ENCODE measurements around the gene EYS. TPM values are rescaled to one million over a fixed set of nuclear protein-coding genes. Genes with fewer than 3 reads are reported as not detected.

The EYS gene
- total RNA-seq, 1 donor from 2014 or later = not detected

- no peaks in the 10 kb centered on the region for H3K36me3 ChIP-seq (ENCODE audit: control insufficient read depth, insufficient read depth, low read length)
- no peaks in the 10 kb centered on the region for H3K27me3 ChIP-seq (ENCODE audit: control insufficient read depth, insufficient read depth, low read length)
- no peak for TF ChIP-seq CTCF (IDR thresholded peaks at IDR 0.05; ENCODE audit: insufficient read depth, low read length, poor library complexity, severe bottlenecking)
- no peak for DNase-seq (ENCODE audit: low read depth)
- no peak overlapping the region for H3K4me3 ChIP-seq (ENCODE audit: low read depth, low read length)
Measured at GRCh38 chr6:65116326-65116725, 590.7 kb downstream of the EYS start.

- no peaks in the 10 kb centered on the region for H3K36me3 ChIP-seq (ENCODE audit: control insufficient read depth, insufficient read depth, low read length)
- no peak for TF ChIP-seq CTCF (IDR thresholded peaks at IDR 0.05; ENCODE audit: insufficient read depth, low read length, poor library complexity, severe bottlenecking)
- no peak overlapping the region for H3K4me3 ChIP-seq (ENCODE audit: low read depth, low read length)
- H3K27me3 ChIP-seq (ENCODE audit: control insufficient read depth, insufficient read depth, low read length) = no peaks in the 10 kb centered on the region
- DNase-seq (ENCODE audit: low read depth) = no peak
Measured at GRCh38 chr6:65113581-65113980, 593.4 kb downstream of the EYS start.

GRCh38 chr6:65112435-65112834 lies 594.6 kb downstream of the EYS start:
- no peak for TF ChIP-seq CTCF (IDR thresholded peaks at IDR 0.05; ENCODE audit: insufficient read depth, low read length, poor library complexity, severe bottlenecking)
- H3K36me3 ChIP-seq (ENCODE audit: control insufficient read depth, insufficient read depth, low read length) = no peaks in the 10 kb centered on the region
- no peak for DNase-seq (ENCODE audit: low read depth)
- no peak overlapping the region for H3K4me3 ChIP-seq (ENCODE audit: low read depth, low read length)
- no peaks in the 10 kb centered on the region for H3K27me3 ChIP-seq (ENCODE audit: control insufficient read depth, insufficient read depth, low read length)

- Histone ChIP-seq H3K36me3 (ENCODE audit: control insufficient read depth, insufficient read depth, low read length) (no peaks in the 10 kb centered on the region), H3K27me3 (ENCODE audit: control insufficient read depth, insufficient read depth, low read length) (no peaks in the 10 kb centered on the region), H3K4me3 (ENCODE audit: low read depth, low read length) (no peak overlapping the region)
- TF ChIP-seq CTCF (IDR thresholded peaks at IDR 0.05; ENCODE audit: insufficient read depth, low read length, poor library complexity, severe bottlenecking) = no peak
- no peak for DNase-seq (ENCODE audit: low read depth)
Measured at GRCh38 chr6:65110031-65110430, 597.0 kb downstream of the EYS start.

GRCh38 chr6:65098349-65098748 lies 608.7 kb downstream of the EYS start:
- H3K27me3 ChIP-seq (ENCODE audit: control insufficient read depth, insufficient read depth, low read length) = no peaks in the 10 kb centered on the region
- H3K4me3 ChIP-seq (ENCODE audit: low read depth, low read length) = no peak overlapping the region
- no peak for DNase-seq (ENCODE audit: low read depth)
- H3K36me3 ChIP-seq (ENCODE audit: control insufficient read depth, insufficient read depth, low read length) = no peaks in the 10 kb centered on the region
- no peak for TF ChIP-seq CTCF (IDR thresholded peaks at IDR 0.05; ENCODE audit: insufficient read depth, low read length, poor library complexity, severe bottlenecking)

- Histone ChIP-seq H3K27me3 (ENCODE audit: control insufficient read depth, insufficient read depth, low read length) (no peaks in the 10 kb centered on the region), H3K4me3 (ENCODE audit: low read depth, low read length) (no peak overlapping the region), H3K36me3 (ENCODE audit: control insufficient read depth, insufficient read depth, low read length) (no peaks in the 10 kb centered on the region)
- no peak for DNase-seq (ENCODE audit: low read depth)
- no peak for TF ChIP-seq CTCF (IDR thresholded peaks at IDR 0.05; ENCODE audit: insufficient read depth, low read length, poor library complexity, severe bottlenecking)
Measured at GRCh38 chr6:65091561-65091960, 615.5 kb downstream of the EYS start.

Data from kidney epithelial cell (primary cell).